ENCODE results near the gene SPIRE1. TPM values are rescaled to one million over a fixed set of nuclear protein-coding genes. Genes with fewer than 3 reads are reported as not detected.

Gene SPIRE1
- total and polyA plus RNA-seq, 12 donors, result 8.4 to 65.3 (median 47.4) TPM

- ATAC-seq (no peak), DNase-seq (no peak)
- H3K9me3 ChIP-seq, result no peaks in the 10 kb centered on the region
- 57 to 60% methylated on average over 5 of the region's 5 CpGs for WGBS, 2 donors
- no peak overlapping the region for H3K27ac ChIP-seq
- intact Hi-C loops (cut with DNase I), result loop anchor here in 1 of 10 donors (10.0 kb wide), 1 partner anchor 86 kb away; no protein-coding TSS in a partner anchor
- no peaks in the 10 kb centered on the region for H3K36me3 ChIP-seq
- no peak overlapping the region for H3K4me3 ChIP-seq
- peaks cover 0 to 4% (median 0%) of the 10 kb centered on the region in 7 donors for H3K27me3 ChIP-seq
- peaks cover 0 to 5% (median 0%) of the 10 kb centered on the region in 9 donors for H3K4me1 ChIP-seq
- no peak for TF ChIP-seq CTCF (IDR thresholded peaks at IDR 0.05)
These were observed 259.3 kb downstream of the SPIRE1 start for GRCh38 chr18:12398625-12399024.

- Histone ChIP-seq H3K9me3 (no peaks in the 10 kb centered on the region), H3K36me3 (no peaks in the 10 kb centered on the region), H3K4me3 (no peak overlapping the region), H3K27ac (no peak overlapping the region), H3K4me1 (peaks cover 0 to 5% (median 0%) of the 10 kb centered on the region in 9 donors), H3K27me3 (peaks cover 0 to 4% (median 0%) of the 10 kb centered on the region in 7 donors)
- intact Hi-C loops (cut with DNase I), result loop anchor here in 1 of 10 donors (10.0 kb wide), 1 partner anchor 87 kb away; no protein-coding TSS in a partner anchor
- WGBS, 2 donors, result 88% methylated on average over 6 of the region's 6 CpGs
- TF ChIP-seq CTCF (IDR thresholded peaks at IDR 0.05), result no peak
- no peak for DNase-seq
- no peak for ATAC-seq
These were observed 260.1 kb downstream of the SPIRE1 start for GRCh38 chr18:12397793-12398192.

- TF ChIP-seq CTCF (IDR thresholded peaks at IDR 0.05), result no peak
- 91 to 92% methylated on average over 9 of the region's 9 CpGs for WGBS, 2 donors
- DNase-seq (no peak), ATAC-seq (no peak)
- Histone ChIP-seq H3K9me3 (no peaks in the 10 kb centered on the region), H3K4me3 (no peak overlapping the region), H3K36me3 (no peaks in the 10 kb centered on the region), H3K27me3 (peaks cover 0 to 4% (median 0%) of the 10 kb centered on the region in 7 donors), H3K27ac (no peak overlapping the region), H3K4me1 (peaks cover 0 to 5% (median 0%) of the 10 kb centered on the region in 9 donors)
- intact Hi-C loops (cut with DNase I), result loop anchor here in 1 of 10 donors (10.0 kb wide), 1 partner anchor 88 kb away; no protein-coding TSS in a partner anchor
These were observed 260.7 kb downstream of the SPIRE1 start for GRCh38 chr18:12397254-12397653.

Other genes with a start within 250 kb of the SPIRE1 start
- gene CEP76, start 44.6 kb upstream of the SPIRE1 start, total RNA-seq, result 1 to 10 TPM; 2.7 to 5.9 (median 4.0) TPM
- 1 to 10 TPM; 1.9 to 2.5 TPM for gene CEP76, start 44.6 kb upstream of the SPIRE1 start, polyA plus RNA-seq
- 10 to 100 TPM; 36.2 to 51.8 (median 46.0) TPM for gene PSMG2, start 44.9 kb upstream of the SPIRE1 start, total RNA-seq
- 10 to 100 TPM; 62.0 to 64.7 TPM for gene PSMG2, start 44.9 kb upstream of the SPIRE1 start, polyA plus RNA-seq
- gene PTPN2, start 226.1 kb upstream of the SPIRE1 start, total RNA-seq, result 10 to 100 TPM; 10.5 to 19.5 (median 13.5) TPM
- gene PTPN2, start 226.1 kb upstream of the SPIRE1 start, polyA plus RNA-seq, result 10 to 100 TPM; 11.8 to 16.6 TPM